SU-DHL-6 (cell line): ENCODE data around the gene PPM1B.

Source experiments
- H2AFZ ChIP-seq: fragments of 200-600 bp; sonication (generic); 2 replicates; pipeline ENCODE4 v1.6.1; 2014; ENCODE audit warnings: low read depth, mild to moderate bottlenecking, moderate library complexity, mixed read lengths, antibody characterized with exemption, low read length; ENCODE audit not compliant: severe bottlenecking
- H3F3A ChIP-seq: fragments of 200-600 bp; shearing (Covaris generic); 2 replicates; pipeline ENCODE4 v1.6.0; 2016; ENCODE audit warnings: antibody characterized with exemption, mild to moderate bottlenecking; ENCODE audit not compliant: insufficient read depth
- H3K27ac ChIP-seq: fragments of 200-600 bp; sonication (generic); 2 replicates; pipeline ENCODE4 v1.5.1; 2016; ENCODE audit warnings: low read depth, mild to moderate bottlenecking, low read length, moderate library complexity, mixed read lengths
- H3K27me3 ChIP-seq: fragments of 200-600 bp; sonication (generic), shearing (Covaris generic); 2 replicates; pipeline ENCODE4 v1.6.0; 2014; ENCODE audit warnings: mild to moderate bottlenecking, low read length
- H3K36me3 ChIP-seq: fragments of 200-600 bp; sonication (generic); 2 replicates; pipeline ENCODE4 v1.6.1; 2014; ENCODE audit warnings: mild to moderate bottlenecking, low read length, mixed read lengths
- H3K4me2 ChIP-seq: fragments of 300-600, 200-600 bp; shearing (Covaris generic), sonication (generic); 2 replicates; pipeline ENCODE4 v1.6.0; 2014; ENCODE audit warnings: low read length, low read depth, mild to moderate bottlenecking; ENCODE audit not compliant: poor library complexity, severe bottlenecking
- H3K4me3 ChIP-seq: fragments of 200-600 bp; sonication (generic); 2 replicates; pipeline ENCODE4 v1.5.1; 2014; ENCODE audit warnings: antibody characterized with exemption, low read length, mild to moderate bottlenecking, mixed read lengths; ENCODE audit not compliant: insufficient read depth, poor library complexity, severe bottlenecking
- H3K79me2 ChIP-seq: fragments of 200-600 bp; sonication (generic); 2 replicates; pipeline ENCODE4 v1.6.1; 2014; ENCODE audit warnings: mild to moderate bottlenecking, low read length, moderate library complexity; ENCODE audit not compliant: insufficient read depth
- H3K9ac ChIP-seq: fragments of 200-600 bp; sonication (generic); 2 replicates; pipeline ENCODE4 v1.7.0; 2014; ENCODE audit warnings: mild to moderate bottlenecking, low read length
- H3K9me2 ChIP-seq: fragments of 200-600 bp; sonication (generic); replicated peaks from 2 replicates; pipeline ENCODE4 v1.6.1; 2014; ENCODE audit warnings: low read length; ENCODE audit not compliant: insufficient read depth
- H3K9me3 ChIP-seq: fragments of 200-600 bp; sonication (generic); 2 replicates; pipeline ENCODE4 v1.6.1; 2014; ENCODE audit warnings: low read length, mixed read lengths; ENCODE audit not compliant: insufficient read depth
- H4K20me1 ChIP-seq: fragments of 200-600 bp; sonication (generic); 2 replicates; pipeline ENCODE4 v1.6.1; 2014; ENCODE audit warnings: low read depth, mild to moderate bottlenecking, antibody characterized with exemption, low read length, moderate library complexity, mixed read lengths
- CTCF ChIP-seq: fragments of 200-600 bp; sonication (generic); IDR thresholded peaks from one replicate; pipeline ENCODE4 v1.5.1; 2017; ENCODE audit warnings: antibody characterized with exemption, mild to moderate bottlenecking, low read length, moderate library complexity; ENCODE audit not compliant: insufficient read depth, poor library complexity, severe bottlenecking
- EZH2phosphoT487 ChIP-seq: fragments of 200-600 bp; sonication (generic), shearing (Covaris generic); conservative IDR thresholded peaks from 2 replicates; pipeline ENCODE4 v1.6.1; 2018; ENCODE audit warnings: mild to moderate bottlenecking, antibody characterized with exemption, low read length, moderate library complexity, mixed read lengths

Gene PPM1B

DNA sequence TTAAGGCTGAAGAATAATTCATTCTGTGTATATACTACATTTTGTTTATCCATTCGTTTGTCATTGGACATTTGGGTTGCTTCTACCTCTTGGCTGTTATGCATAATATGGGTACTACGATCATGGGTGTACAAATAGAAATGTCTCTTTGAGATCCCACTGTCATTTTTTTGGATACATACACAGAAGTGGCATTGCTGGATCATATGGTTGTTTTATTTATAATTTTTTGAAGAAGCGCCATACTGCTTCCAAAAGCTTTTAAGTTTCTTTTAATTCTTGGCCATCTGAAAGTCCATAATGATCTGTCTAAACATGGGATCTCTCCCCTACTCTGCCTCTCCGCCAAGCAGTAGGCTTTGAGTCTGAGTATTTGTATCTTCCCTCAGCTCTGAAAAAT, 18.6 kb downstream of the PPM1B start:
- H4K20me1 ChIP-seq = peaks cover 33% of the 10 kb centered on the region
- H3K9me2 ChIP-seq = no peaks in the 10 kb centered on the region
- H3K36me3 ChIP-seq = no peaks in the 10 kb centered on the region
- no peaks in the 10 kb centered on the region for H3K27me3 ChIP-seq
- H3K4me3 ChIP-seq = no peak overlapping the region
- H3K9ac ChIP-seq = no peak overlapping the region
- peaks cover 98% of the 10 kb centered on the region for H3K79me2 ChIP-seq
- TF ChIP-seq EZH2phosphoT487 (no peak), CTCF (no peak)
- no peak overlapping the region for H3K4me2 ChIP-seq
- no peak overlapping the region for H2AFZ ChIP-seq
- no peaks in the 10 kb centered on the region for H3F3A ChIP-seq
- no peak overlapping the region for H3K27ac ChIP-seq
- H3K9me3 ChIP-seq = no peaks in the 10 kb centered on the region

- no peaks in the 10 kb centered on the region for H3K9me3 ChIP-seq
Measured at GRCh38 chr2:44188696-44189095, 20.0 kb downstream of the PPM1B start.

GRCh38 chr2:44189104-44189503, 20.4 kb downstream of the PPM1B start:
- H3F3A ChIP-seq = no peaks in the 10 kb centered on the region
- peaks cover 98% of the 10 kb centered on the region for H3K79me2 ChIP-seq
- no peak overlapping the region for H3K4me3 ChIP-seq
- H4K20me1 ChIP-seq = peaks cover 36% of the 10 kb centered on the region
- H3K4me2 ChIP-seq = no peak overlapping the region
- no peaks in the 10 kb centered on the region for H3K27me3 ChIP-seq
- H3K36me3 ChIP-seq = no peaks in the 10 kb centered on the region
- H3K9me2 ChIP-seq = no peaks in the 10 kb centered on the region
- no peaks in the 10 kb centered on the region for H3K9me3 ChIP-seq
- H3K9ac ChIP-seq = no peak overlapping the region
- no peak overlapping the region for H3K27ac ChIP-seq
- H2AFZ ChIP-seq = no peak overlapping the region
- TF ChIP-seq CTCF (no peak), EZH2phosphoT487 (no peak)

More at GRCh38 chr2:44188696-44189095, 20.0 kb downstream of the PPM1B start:
- TF ChIP-seq EZH2phosphoT487 (no peak), CTCF (no peak)
- no peaks in the 10 kb centered on the region for H3K27me3 ChIP-seq
- H3F3A ChIP-seq = no peaks in the 10 kb centered on the region
- H4K20me1 ChIP-seq = peaks cover 36% of the 10 kb centered on the region
- H3K9ac ChIP-seq = no peak overlapping the region
- H3K36me3 ChIP-seq = no peaks in the 10 kb centered on the region
- H3K9me2 ChIP-seq = no peaks in the 10 kb centered on the region
- peaks cover 99% of the 10 kb centered on the region for H3K79me2 ChIP-seq
- H3K4me3 ChIP-seq = no peak overlapping the region
- no peak overlapping the region for H3K4me2 ChIP-seq
- H3K27ac ChIP-seq = no peak overlapping the region
- H2AFZ ChIP-seq = no peak overlapping the region
